Smooth muscle cell (in vitro differentiated cells): ENCODE measurements around the gene DCLK1. TPM values are rescaled to one million over a fixed set of nuclear protein-coding genes. Genes with fewer than 3 reads are reported as not detected.

Experiments
- DNase-seq: peaks from one replicate; lab custom pipeline; 2025; ENCODE audit not compliant: unreplicated experiment; lab: John Stamatoyannopoulos, UW
- H2AFZ ChIP-seq: fragments of 200-600 bp; sonication (generic); 2 replicates; pipeline ENCODE4 v1.6.0; 2016; ENCODE audit warnings: antibody characterized with exemption, low read depth, mild to moderate bottlenecking
- H3F3A ChIP-seq: fragments of 200-600 bp; sonication (generic); 2 replicates; pipeline ENCODE4 v1.6.0; 2017; ENCODE audit warnings: antibody characterized with exemption, low read depth
- H3K27ac ChIP-seq: fragments of 200-600 bp; sonication (generic); 2 replicates; pipeline ENCODE4 v1.5.1; 2016; ENCODE audit warnings: low read depth, mild to moderate bottlenecking
- H3K27me3 ChIP-seq: fragments of 200-600 bp; sonication (generic); 2 replicates; pipeline ENCODE4 v1.6.1; 2016; ENCODE audit warnings: low read depth, mild to moderate bottlenecking
- H3K36me3 ChIP-seq: fragments of 200-600 bp; sonication (generic); 2 replicates; pipeline ENCODE4 v1.5.1; 2016; ENCODE audit warnings: low read depth
- H3K4me1 ChIP-seq: fragments of 200-600 bp; sonication (generic); 2 replicates; pipeline ENCODE4 v1.5.1; 2016; ENCODE audit warnings: low read depth
- H3K4me2 ChIP-seq: fragments of 200-600 bp; sonication (generic); 2 replicates; pipeline ENCODE4 v1.6.0; 2016; ENCODE audit warnings: mild to moderate bottlenecking
- H3K4me3 ChIP-seq: fragments of 200-600 bp; sonication (generic); 2 replicates; pipeline ENCODE4 v1.5.1; 2016; ENCODE audit warnings: mild to moderate bottlenecking
- H3K79me2 ChIP-seq: fragments of 200-600 bp; sonication (generic); 2 replicates; pipeline ENCODE4 v1.6.0; 2016; ENCODE audit warnings: low read depth, mild to moderate bottlenecking
- H3K9ac ChIP-seq: fragments of 200-600 bp; sonication (generic); 2 replicates; pipeline ENCODE4 v1.6.0; 2016; ENCODE audit warnings: low read depth
- H3K9me3 ChIP-seq: fragments of 200-600 bp; sonication (generic); replicated peaks from 2 replicates; pipeline ENCODE4 v1.5.1; 2016; ENCODE audit warnings: low read depth
- H4K20me1 ChIP-seq: fragments of 200-600 bp; sonication (generic); 2 replicates; pipeline ENCODE4 v1.6.0; 2016; ENCODE audit warnings: low read depth
- CTCF ChIP-seq: fragments of 200-600 bp; sonication (generic); IDR thresholded peaks from 2 replicates; pipeline ENCODE4 v1.5.1; 2017; ENCODE audit warnings: borderline replicate concordance, mild to moderate bottlenecking, antibody characterized with exemption; ENCODE audit not compliant: insufficient read depth, poor library complexity, severe bottlenecking
- WGBS: methylation state at CpG from one replicate; pipeline ENCODE4 v1.1.7; 2016; ENCODE audit warnings: low lambda C conversion rate; 5-methylcytosine and 5-hydroxymethylcytosine counted together
- polyA plus RNA-seq: library from polyadenylated mRNA; unstranded; fragments of >200 nt; fragmentation: Nextera tagmentation; extraction: Ambion mirVana; gene quantifications from 2 replicates; pipeline ENCODE4 v1.2.1, GENCODE V29; 2016
- total RNA-seq: library from RNA; depleted of rRNA; stranded (reverse); fragments of >200 nt; gene quantifications from 2 replicates; pipeline ENCODE4 v1.2.3, GENCODE V29; 2014

Gene DCLK1
- total and polyA plus RNA-seq, 2 experiments from 2014 or later: 0.72 TPM; not detected in 1

DNA sequence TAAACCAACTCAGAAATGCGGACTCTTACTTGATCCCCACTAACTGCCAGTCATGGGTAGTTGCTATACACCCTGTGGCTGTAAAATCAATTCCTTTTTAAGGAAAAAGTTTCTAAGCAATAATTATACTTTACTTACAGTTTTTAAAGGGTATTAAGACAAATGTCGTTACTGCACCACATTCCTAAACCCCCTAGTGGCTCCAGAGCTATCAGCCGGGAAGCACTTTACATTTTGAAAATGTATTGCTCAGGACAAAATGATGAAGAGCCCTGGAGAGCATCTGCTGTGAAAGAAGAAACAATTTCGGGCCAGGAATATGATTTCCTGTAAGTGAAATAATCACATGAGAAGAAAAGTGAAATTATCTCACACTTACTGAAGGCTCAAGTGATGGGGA lies 36.7 kb downstream of the DCLK1 start:
- Histone ChIP-seq H3K79me2 (no peaks in the 10 kb centered on the region), H4K20me1 (no peaks in the 10 kb centered on the region), H3K9ac (no peak overlapping the region), H3K4me1 (no peaks in the 10 kb centered on the region), H3K4me2 (no peak overlapping the region), H2AFZ (no peak overlapping the region), H3K9me3 (no peaks in the 10 kb centered on the region), H3K36me3 (no peaks in the 10 kb centered on the region), H3K4me3 (no peak overlapping the region), H3K27ac (no peak overlapping the region), H3K27me3 (no peaks in the 10 kb centered on the region), H3F3A (no peaks in the 10 kb centered on the region)
- no peak for TF ChIP-seq CTCF
- WGBS: 69% methylated on average over 4 of the region's 4 CpGs
- no peak for DNase-seq

- Histone ChIP-seq H3K36me3 (no peaks in the 10 kb centered on the region), H3K9ac (no peak overlapping the region), H3K79me2 (no peaks in the 10 kb centered on the region), H3K9me3 (no peaks in the 10 kb centered on the region), H3K27ac (no peak overlapping the region), H3K27me3 (no peaks in the 10 kb centered on the region), H4K20me1 (no peaks in the 10 kb centered on the region), H3K4me1 (no peaks in the 10 kb centered on the region), H3F3A (no peaks in the 10 kb centered on the region), H3K4me2 (no peak overlapping the region), H3K4me3 (no peak overlapping the region), H2AFZ (no peak overlapping the region)
- no peak for TF ChIP-seq CTCF
- DNase-seq: no peak
- 74% methylated on average over 7 of the region's 7 CpGs for WGBS
Observed at GRCh38 chr13:36090592-36090991, 40.6 kb downstream of the DCLK1 start.

DNA sequence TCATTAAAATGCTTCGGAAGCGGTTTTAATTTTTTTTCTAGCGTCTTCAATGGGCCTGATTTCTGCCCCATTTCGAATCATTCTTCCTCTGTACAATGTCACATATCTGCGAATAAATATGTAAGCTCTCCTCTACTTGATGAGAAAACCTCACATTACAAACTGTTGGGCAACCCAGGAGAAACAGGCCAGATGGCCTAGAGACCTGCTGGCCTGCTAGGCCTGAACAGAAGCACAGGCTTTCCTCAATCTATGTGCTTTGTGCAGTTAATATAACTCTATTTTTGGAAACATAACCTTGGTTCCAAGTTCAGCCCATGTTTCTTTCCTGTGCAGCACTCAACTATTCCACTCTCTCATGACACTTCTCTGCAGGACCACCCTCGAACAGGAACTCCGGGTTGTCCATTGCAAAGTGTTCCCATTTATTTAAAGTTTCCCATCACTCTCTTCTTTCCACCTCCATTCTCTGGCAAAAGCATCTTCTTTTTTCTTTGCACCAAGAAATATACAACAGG lies 42.0 kb downstream of the DCLK1 start:
- Histone ChIP-seq H3K4me2 (no peak overlapping the region), H3K4me1 (no peaks in the 10 kb centered on the region), H4K20me1 (no peaks in the 10 kb centered on the region), H3F3A (no peaks in the 10 kb centered on the region), H3K9me3 (no peaks in the 10 kb centered on the region), H2AFZ (no peak overlapping the region), H3K27me3 (no peaks in the 10 kb centered on the region), H3K4me3 (no peak overlapping the region), H3K79me2 (no peaks in the 10 kb centered on the region), H3K36me3 (no peaks in the 10 kb centered on the region), H3K27ac (no peak overlapping the region), H3K9ac (no peak overlapping the region)
- WGBS: 97% methylated on average over 7 of the region's 7 CpGs
- DNase-seq: no peak
- TF ChIP-seq CTCF: no peak

GRCh38 chr13:36088463-36088862 lies 42.7 kb downstream of the DCLK1 start:
- no peak for DNase-seq
- H3K4me2 ChIP-seq: no peak overlapping the region
- no peak overlapping the region for H3K27ac ChIP-seq
- no peaks in the 10 kb centered on the region for H3F3A ChIP-seq
- no peaks in the 10 kb centered on the region for H3K36me3 ChIP-seq
- no peak overlapping the region for H3K9ac ChIP-seq
- H2AFZ ChIP-seq: no peak overlapping the region
- H3K27me3 ChIP-seq: no peaks in the 10 kb centered on the region
- H3K79me2 ChIP-seq: no peaks in the 10 kb centered on the region
- no peaks in the 10 kb centered on the region for H3K9me3 ChIP-seq
- no peaks in the 10 kb centered on the region for H4K20me1 ChIP-seq
- no peak overlapping the region for H3K4me3 ChIP-seq
- no peak for TF ChIP-seq CTCF
- 95% methylated on average over 5 of the region's 5 CpGs for WGBS
- no peaks in the 10 kb centered on the region for H3K4me1 ChIP-seq
